Progenitor cell of endocrine pancreas (in vitro differentiated cells): ENCODE results near the gene GDPD5. TPM values are rescaled to one million over a fixed set of nuclear protein-coding genes. Genes with fewer than 3 reads are reported as not detected.

Experiments used
- DNase-seq: peaks from one replicate; pipeline ENCODE4 v3.0.0; 2021; ENCODE audit warnings: low spot score; ENCODE audit not compliant: unreplicated experiment
- H3K27ac Mint-ChIP-seq: 2 replicates; pipeline ENCODE4 v1.8.0; 2021; ENCODE audit warnings: mild to moderate bottlenecking, moderate library complexity, mixed read lengths
- H3K27me3 Mint-ChIP-seq: 2 replicates; pipeline ENCODE4 v1.8.0; 2021; ENCODE audit warnings: mixed read lengths
- H3K36me3 Mint-ChIP-seq: 2 replicates; pipeline ENCODE4 v1.8.0; 2022; ENCODE audit warnings: mixed read lengths; ENCODE audit not compliant: insufficient read depth
- H3K4me1 Mint-ChIP-seq: 2 replicates; pipeline ENCODE4 v1.8.0; 2021; ENCODE audit warnings: low read depth, mixed read lengths
- H3K4me3 Mint-ChIP-seq: 2 replicates; pipeline ENCODE4 v1.8.0; 2021; ENCODE audit warnings: low read depth, mild to moderate bottlenecking, moderate library complexity, mixed read lengths
- H3K9me3 Mint-ChIP-seq: 2 replicates; pipeline ENCODE4 v1.8.0; 2021; ENCODE audit warnings: low read depth, mixed read lengths
- total RNA-seq: library from RNA; stranded (reverse); gene quantifications from 2 replicates; pipeline ENCODE4 v1.2.1, GENCODE V29; 2021
- TF ChIP-seq, protein P1 (sequence below): fragments of 200-600 bp; sonication (generic); IDR thresholded peaks from one replicate; pipeline ENCODE4 v1.5.0; 2021; ENCODE audit warnings: antibody characterized with exemption, mild to moderate bottlenecking; ENCODE audit not compliant: unreplicated experiment

GDPD5 gene
- total RNA-seq, 1 donor from 2014 or later: 32.4 TPM

GRCh38 chr11:75554258-75555022 lies 28.7 kb upstream of the GDPD5 start:
- H3K4me1 Mint-ChIP-seq: peaks cover 4% of the 10 kb centered on the region
- no peaks in the 10 kb centered on the region for H3K36me3 Mint-ChIP-seq
- H3K27ac Mint-ChIP-seq: peak overlapping the region; percentile 1
- H3K27me3 Mint-ChIP-seq: no peaks in the 10 kb centered on the region
- H3K9me3 Mint-ChIP-seq: no peaks in the 10 kb centered on the region
- no peak for DNase-seq
- no peak overlapping the region for H3K4me3 Mint-ChIP-seq
- TF ChIP-seq, protein P1, sequence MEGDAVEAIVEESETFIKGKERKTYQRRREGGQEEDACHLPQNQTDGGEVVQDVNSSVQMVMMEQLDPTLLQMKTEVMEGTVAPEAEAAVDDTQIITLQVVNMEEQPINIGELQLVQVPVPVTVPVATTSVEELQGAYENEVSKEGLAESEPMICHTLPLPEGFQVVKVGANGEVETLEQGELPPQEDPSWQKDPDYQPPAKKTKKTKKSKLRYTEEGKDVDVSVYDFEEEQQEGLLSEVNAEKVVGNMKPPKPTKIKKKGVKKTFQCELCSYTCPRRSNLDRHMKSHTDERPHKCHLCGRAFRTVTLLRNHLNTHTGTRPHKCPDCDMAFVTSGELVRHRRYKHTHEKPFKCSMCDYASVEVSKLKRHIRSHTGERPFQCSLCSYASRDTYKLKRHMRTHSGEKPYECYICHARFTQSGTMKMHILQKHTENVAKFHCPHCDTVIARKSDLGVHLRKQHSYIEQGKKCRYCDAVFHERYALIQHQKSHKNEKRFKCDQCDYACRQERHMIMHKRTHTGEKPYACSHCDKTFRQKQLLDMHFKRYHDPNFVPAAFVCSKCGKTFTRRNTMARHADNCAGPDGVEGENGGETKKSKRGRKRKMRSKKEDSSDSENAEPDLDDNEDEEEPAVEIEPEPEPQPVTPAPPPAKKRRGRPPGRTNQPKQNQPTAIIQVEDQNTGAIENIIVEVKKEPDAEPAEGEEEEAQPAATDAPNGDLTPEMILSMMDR: no peak

GRCh38 chr11:75553889-75554257 lies 28.1 kb upstream of the GDPD5 start:
- no peak for DNase-seq
- H3K4me3 Mint-ChIP-seq: no peak overlapping the region
- H3K27ac Mint-ChIP-seq: no peak overlapping the region
- no peaks in the 10 kb centered on the region for H3K36me3 Mint-ChIP-seq
- H3K27me3 Mint-ChIP-seq: no peaks in the 10 kb centered on the region
- H3K9me3 Mint-ChIP-seq: peaks cover 3% of the 10 kb centered on the region
- H3K4me1 Mint-ChIP-seq: no peaks in the 10 kb centered on the region
- TF ChIP-seq, protein P1: no peak

- TF ChIP-seq, protein P1: no peak
- Mint-ChIP-seq H3K4me1 (no peaks in the 10 kb centered on the region), H3K4me3 (no peak overlapping the region), H3K36me3 (no peaks in the 10 kb centered on the region), H3K9me3 (peaks cover 3% of the 10 kb centered on the region), H3K27me3 (no peaks in the 10 kb centered on the region), H3K27ac (no peak overlapping the region)
- no peak for DNase-seq
These were observed 27.4 kb upstream of the GDPD5 start for GRCh38 chr11:75553182-75553581.

GRCh38 chr11:75549370-75549958 lies 23.7 kb upstream of the GDPD5 start:
- TF ChIP-seq, protein P1: no peak
- Mint-ChIP-seq H3K9me3 (peaks cover 3% of the 10 kb centered on the region), H3K36me3 (no peaks in the 10 kb centered on the region), H3K4me3 (no peak overlapping the region), H3K27me3 (no peaks in the 10 kb centered on the region), H3K27ac (no peak overlapping the region), H3K4me1 (peaks cover 6% of the 10 kb centered on the region)
- no peak for DNase-seq

DNA sequence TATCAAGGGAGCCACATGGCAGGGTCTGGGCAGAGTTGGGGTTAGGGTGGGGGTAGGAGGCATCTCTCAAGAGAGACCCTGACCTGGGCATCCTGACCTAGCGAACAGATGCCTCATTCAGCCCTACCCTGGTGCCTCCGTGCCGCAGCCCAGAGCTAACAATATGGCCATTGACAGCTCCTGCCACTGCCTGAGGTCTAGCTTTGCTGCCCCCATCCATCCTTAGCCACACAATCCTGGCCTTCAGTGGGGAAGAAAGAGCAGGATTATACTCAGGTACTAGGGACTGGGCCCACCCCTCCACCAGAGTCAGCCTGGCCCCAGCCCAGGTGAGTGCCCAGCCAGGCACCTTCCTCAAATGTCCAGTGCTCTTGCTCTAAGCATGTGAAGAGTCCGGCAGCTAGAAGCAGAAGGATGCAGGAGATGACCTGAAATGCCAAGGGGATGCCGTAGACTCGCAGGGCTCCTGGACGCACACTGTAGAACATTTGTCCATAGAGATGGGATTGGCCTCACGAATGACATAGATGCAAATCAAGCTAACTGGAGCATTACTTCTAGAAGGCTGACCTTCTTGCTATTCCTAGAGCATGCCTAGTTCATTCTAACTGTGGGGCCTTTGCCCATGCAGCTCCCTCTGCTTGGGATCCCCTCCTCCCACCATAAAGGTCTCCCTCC lies 23.0 kb upstream of the GDPD5 start:
- no peaks in the 10 kb centered on the region for H3K27me3 Mint-ChIP-seq
- H3K36me3 Mint-ChIP-seq: no peaks in the 10 kb centered on the region
- TF ChIP-seq, protein P1: no peak
- no peak overlapping the region for H3K4me3 Mint-ChIP-seq
- H3K4me1 Mint-ChIP-seq: peaks cover 6% of the 10 kb centered on the region
- DNase-seq: no peak
- no peak overlapping the region for H3K27ac Mint-ChIP-seq
- H3K9me3 Mint-ChIP-seq: peaks cover 3% of the 10 kb centered on the region
